Subcutaneous adipose tissue (tissue), 4 donors: ENCODE measurements around the gene KCNH1. TPM values are rescaled to one million over a fixed set of nuclear protein-coding genes. Genes with fewer than 3 reads are reported as not detected.

ENCODE experiments used
- CTCF ChIP-seq: fragments of 450-650 bp; IDR thresholded peaks from one replicate; pipeline ENCODE4 v1.5.1; 2016; ENCODE audit warnings: low read depth, mild to moderate bottlenecking, control low read depth, antibody characterized with exemption, moderate library complexity
- total RNA-seq, 4 donors: library from RNA; depleted of rRNA; stranded (reverse); fragments of >200 nt; gene quantifications; one replicate each; pipeline ENCODE4 v1.1.0, GENCODE V29; 2016

Gene KCNH1
- total RNA-seq, 4 donors from 2014 or later, result 0.44 TPM; not detected in 3

DNA sequence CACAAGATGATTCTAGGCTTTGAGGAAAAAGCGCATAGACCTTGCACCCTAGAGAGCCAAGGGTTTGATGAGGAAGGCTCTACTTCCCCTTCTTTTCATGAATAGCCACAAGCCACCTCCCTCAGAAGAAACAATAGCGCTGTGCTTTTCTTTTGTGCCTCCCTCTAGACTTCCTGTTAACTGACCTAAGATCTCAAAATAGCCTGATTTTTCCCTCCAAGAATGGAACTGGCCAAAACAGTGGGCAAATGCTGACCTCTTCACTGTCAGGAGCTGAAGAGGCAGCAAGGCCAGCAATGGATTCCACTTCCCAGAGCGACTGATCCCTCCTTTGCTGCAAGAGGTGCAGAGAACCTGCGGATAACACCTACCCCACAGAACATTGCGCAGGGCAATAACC is 362.8 kb downstream of the KCNH1 start:
- TF ChIP-seq CTCF, result no peak

- no peak for TF ChIP-seq CTCF
Observed at GRCh38 chr1:210770396-210770984, 363.5 kb downstream of the KCNH1 start.

DNA sequence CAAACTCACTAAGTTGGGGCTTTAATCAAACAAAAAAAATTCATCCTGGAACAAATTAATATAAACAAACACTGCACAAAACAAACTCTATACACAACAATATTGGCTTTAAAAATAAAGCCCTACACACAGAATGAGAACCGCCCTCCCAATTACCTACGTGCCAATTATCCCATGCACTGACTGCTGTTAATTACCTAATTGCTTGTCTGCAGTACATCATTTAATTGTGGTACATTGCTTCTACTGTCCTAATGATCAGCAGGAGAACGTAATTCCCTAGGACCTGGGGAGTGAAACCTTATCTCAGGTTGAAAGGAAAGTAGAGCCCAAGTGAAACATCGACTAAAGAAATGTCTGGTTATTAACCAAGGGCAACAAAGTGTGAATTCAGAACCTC is 364.5 kb downstream of the KCNH1 start:
- no peak for TF ChIP-seq CTCF

- no peak for TF ChIP-seq CTCF
Observed at GRCh38 chr1:210764536-210764935, 369.4 kb downstream of the KCNH1 start.

- no peak for TF ChIP-seq CTCF
Observed at GRCh38 chr1:210758761-210759160, 375.2 kb downstream of the KCNH1 start.

DNA sequence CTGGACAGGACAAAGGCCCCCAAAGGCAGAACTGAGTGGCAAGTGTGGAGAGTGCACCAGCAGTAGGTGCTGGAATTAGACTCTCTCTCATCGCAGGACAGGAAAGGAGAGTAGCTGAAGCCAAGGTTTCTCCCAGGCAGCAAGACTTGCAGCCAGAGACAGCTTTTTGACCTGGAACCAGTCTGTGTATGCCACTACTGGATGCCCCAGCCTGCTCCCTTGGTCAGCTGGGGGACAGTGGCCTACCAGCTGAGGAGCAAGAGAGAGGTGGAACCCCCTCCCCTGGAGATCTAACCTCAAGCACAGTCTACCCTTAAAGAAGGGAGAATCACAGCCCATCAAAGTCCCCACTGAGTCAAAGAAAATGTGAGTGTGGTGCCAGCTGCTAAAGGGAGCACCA is 375.7 kb downstream of the KCNH1 start:
- TF ChIP-seq CTCF, result no peak

DNA sequence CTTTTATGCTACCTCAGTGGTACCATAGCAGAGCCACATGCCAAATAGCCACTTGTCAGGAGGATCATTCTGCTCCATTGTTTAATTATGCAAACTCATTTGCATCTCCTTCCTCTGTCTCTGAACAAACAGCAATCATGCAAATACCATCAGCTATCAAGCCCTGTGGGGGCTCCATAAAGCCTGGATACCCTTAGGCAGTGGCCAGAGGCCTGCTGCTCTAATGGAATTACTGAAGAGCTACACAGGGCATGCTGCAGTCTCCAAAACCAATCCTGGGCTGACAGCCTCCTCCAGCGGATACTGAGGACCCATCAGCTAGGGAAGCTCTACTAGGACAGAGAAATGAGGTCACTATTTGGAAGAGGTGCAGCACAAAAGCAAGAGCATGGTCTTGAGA is 376.3 kb downstream of the KCNH1 start:
- no peak for TF ChIP-seq CTCF
